ENCODE data around the gene CHD9. TPM values are rescaled to one million over a fixed set of nuclear protein-coding genes. Genes with fewer than 3 reads are reported as not detected.
A peak's percentile ranks its signal among the peaks of the same experiment; 100 is the strongest.
"Not testable (repeated sequence)": the region's sequence is repeated elsewhere in the genome, so short reads cannot be mapped to it uniquely, and the experiment has no call there.

The CHD9 gene
- total RNA-seq, 1 donor from 2014 or later = 126 TPM

DNA sequence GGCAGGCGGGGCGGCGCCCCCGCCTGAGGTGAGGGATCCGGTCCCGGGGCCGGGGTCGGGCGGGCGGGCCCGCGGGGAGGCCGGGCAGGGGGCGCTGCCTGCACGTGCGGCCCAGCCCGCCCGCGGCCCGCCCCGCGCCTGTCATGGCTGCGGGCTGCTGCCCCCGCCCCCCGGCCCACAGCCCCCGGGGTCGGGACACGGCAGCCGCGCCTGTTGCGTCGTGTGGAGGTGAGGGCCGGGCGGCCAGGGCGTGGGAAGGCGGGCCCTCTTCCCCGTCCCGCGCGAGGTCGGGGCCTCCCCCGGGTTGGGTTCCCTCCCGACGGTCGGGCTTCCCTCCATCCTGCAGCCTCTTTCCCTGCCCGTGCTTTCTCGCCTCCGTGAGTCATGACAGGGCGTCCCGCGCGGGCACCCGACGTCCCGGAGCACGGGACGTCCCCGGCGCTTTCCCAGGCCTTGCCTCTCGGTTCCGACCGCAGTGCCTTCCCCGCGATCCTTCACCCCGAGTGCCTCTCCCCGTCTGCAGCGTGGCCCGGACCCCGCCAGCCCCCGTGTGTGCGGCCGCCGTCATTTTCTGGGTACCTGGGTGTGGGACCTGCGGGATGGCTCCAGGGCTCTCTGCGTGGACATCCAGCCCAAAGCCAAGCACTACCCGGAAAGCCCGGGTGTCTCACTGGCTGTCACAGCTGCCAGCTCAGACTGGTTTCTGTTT is 76.7 kb downstream of the CHD9 start:
- DNase-seq = peak; percentile 63

DNA sequence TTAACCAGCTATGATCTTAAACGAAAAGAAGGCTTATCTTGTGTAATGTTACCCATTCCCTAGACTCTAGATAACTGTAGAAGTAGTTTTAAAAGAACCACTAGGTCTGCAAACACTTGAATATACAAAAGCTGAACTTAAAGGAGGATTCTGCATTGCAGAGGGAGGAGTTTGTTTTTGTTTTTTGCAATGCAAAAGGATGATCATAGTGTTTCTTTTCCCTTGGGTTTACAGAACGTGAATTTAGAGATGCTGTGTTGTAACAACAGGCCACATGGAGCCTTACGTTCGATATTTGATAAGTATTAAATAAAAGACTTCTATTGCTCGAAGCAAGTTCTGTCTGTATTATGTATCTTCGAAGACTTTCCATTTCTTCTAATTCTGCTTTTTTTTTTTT is 77.6 kb downstream of the CHD9 start:
- peak; percentile 18 for DNase-seq

DNA sequence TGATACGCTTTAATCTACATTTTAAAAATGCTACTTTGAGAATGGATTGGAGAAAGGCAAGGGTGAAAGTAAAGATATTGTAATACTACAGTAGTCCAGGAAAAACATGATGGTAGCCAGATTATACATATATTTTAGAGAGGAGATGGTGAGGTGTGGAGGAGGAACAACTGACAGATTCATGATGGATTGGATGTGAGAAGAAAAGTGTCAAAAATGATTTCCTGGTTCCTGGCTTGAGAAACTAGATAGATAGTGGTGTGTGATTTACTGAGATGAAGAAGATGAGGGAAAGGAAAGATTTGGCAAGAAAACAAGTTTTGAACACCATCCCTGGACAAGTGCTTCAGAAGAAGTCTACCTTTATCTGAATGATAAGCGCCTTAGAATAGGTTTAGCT is 80.5 kb downstream of the CHD9 start:
- DNase-seq = no peak

DNA sequence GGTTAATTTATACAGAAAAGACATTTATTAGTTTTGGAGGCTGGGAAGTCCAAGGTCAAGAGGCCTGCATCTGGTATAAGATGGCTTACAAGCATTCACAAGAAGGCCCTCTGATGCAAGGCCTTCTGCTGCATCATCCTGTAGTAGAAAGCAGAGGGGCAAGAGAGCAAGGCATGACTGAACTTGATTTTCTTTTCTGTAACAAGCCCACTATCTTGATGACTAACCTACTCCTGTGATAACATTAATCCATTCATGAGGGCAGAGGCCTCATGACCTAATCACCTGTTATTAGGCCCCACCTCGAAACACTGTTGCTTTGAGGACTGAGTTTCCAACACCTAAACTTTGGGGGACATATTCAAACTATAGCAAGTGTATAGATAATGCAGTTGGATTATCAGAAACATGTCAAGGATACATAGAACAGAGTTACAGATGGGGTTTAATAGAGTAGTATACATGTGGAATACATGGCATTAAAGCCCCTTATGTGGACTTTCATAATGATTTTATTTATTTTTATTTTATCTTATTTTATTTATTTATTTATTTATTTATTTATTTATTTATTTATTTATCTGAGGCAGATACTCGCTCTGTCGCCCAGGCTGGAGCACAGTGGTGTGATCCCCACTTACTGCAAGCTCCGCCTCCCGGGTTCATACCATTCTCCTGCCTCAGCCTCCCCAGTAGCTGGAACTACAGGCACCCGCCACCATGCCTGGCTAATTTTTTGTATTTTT is 88.2 kb downstream of the CHD9 start:
- DNase-seq = no peak

DNA sequence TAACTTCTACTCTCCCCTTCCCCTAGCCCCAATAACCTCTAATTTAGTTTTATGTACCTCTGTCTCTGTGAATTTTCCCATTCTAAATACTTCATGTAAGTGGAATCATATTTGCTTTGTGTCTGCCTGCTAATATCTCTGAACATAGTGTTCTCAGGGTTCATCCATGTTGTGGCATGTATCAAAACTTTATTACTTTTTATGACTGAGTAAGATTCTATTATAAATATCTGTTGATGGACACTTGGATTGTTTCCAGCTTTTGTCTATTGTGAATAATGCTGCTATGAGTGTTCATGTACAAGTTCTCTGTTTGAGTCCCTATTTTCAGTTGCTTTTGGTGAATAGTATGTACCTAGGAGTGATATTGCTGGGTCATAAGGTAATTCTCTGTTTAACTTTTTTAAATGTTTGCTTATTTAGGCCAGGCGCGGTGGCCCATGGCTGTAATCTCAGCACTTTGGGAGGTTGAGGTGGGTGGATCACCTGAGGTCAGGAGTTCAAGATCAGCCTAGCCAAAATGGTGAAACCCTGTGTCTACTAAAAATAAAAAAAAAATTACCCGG is 92.8 kb downstream of the CHD9 start:
- no peak for DNase-seq

DNA sequence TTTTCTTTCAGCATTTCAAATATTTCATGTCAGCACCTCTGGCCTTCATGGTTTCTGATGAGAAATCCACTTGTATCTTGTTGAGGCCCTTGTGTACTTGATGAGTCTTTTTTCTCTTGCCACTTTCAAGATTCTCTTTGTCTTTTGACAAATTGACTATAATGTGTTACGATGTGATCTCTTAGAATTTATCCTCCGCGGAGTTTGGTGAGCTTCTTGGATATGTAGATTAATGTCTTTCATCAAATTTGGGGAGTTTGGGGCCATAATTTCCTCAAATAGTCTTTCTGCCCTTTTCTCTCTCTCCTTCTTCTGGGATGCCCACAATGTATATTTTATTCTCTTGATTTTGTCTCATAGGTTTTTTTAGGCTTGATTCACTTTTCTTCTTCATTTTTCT is 96.0 kb downstream of the CHD9 start:
- no peak for DNase-seq

DNA sequence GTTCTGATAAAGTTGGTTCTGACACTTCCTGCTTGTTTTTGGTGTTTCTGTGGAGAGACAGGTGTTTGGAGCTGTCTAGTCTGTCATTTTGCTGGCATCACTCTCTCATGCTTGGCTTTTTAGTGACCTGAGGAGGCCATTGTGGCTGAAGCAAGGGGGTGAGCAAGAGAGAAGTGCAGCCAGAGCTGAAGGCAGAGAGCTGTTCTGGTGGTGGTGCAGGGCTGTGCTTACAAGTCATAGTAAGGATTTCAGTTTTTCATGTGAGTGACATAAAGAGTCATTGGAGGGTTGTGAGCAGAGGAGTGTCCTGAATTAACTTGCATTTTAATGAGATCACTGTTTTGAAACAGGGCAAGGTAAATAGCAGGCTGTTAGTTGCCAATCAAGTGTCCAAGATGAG is 97.5 kb downstream of the CHD9 start:
- peak; percentile 9 for DNase-seq

DNA sequence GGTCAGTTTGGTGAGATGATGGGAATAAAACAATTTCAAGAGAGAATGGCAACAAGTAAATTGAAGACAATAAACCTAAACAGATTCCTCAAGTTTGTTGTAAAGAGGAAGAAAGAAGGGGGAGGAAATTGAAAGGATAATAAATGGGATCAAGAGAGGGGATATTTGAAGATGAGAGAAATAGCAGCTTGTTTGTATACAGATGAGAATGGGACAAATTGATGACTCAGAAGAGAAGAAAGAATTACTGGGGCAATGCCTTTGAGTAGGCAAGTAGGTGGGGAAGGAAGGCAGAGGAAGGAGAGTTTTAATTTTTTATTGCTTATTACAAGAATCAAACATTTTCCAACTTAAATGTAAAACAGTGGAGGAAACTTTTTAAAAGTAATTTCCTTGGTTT is 98.3 kb downstream of the CHD9 start:
- no peak for DNase-seq

DNA sequence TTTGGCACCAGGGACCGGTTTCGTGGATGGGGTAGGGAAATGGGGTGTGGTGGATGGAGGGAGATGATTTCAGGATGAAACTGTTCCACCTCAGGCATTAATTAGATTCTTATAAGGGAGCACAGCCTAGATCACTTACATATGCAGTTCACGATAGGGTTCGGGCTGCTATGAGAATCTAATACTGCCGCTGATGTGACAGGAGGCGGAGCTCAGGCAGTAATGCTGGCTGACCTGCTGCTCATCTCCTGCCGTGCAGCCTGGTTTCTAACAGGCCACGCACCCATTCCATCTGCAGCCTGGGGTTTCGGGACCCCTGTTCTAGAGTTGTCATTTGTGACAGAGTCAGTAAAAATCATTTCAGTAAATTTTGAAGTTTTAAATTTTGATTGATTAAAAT is 99.7 kb downstream of the CHD9 start:
- DNase-seq = no peak

DNA sequence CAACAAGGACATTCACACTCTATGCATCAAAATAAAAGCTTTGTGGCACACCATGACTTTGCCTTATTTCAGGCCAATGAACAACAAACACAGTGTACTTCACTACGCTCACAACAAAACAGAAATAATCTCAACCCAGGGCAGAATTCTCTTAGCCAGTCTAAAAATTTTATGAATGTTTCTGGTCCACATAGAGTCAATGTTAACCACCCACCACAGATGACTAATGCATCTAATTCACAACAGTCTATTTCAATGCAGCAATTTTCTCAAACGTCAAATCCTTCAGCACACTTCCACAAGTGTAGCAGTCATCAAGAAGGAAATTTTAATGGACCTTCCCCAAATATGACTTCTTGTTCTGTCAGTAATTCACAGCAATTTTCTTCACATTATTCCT is 101.7 kb downstream of the CHD9 start:
- DNase-seq = no peak

DNA sequence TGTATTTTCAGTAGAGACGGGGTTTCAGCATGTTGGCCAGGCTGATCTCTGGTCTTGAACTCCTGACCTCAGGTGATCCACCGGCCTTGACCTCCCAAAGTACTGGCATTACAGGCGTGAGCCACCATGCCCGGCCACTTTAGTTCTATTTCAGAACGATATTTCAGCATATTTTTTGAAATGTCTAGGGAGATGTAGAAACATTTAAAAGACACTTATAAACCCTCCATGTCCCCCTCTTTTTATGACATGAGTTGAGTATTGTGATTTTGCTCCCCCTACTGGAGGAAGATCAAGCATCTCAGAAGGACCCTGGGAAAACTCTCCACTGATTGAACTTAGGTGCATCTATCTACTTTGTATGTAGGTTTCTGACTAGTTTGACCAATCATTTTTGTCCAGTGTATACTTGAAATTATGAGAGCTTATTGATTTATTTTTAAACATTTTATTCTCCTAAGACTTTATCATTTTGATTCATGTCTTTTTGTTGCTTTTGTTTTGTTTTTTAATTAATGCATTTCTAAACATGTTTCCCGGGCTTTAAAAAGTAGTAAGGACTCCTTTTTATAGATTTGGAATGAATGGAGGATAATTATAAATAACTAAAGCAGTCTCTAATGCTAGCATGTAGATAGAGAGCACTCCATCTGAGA is 105.1 kb downstream of the CHD9 start:
- DNase-seq = peak; percentile 83

DNA sequence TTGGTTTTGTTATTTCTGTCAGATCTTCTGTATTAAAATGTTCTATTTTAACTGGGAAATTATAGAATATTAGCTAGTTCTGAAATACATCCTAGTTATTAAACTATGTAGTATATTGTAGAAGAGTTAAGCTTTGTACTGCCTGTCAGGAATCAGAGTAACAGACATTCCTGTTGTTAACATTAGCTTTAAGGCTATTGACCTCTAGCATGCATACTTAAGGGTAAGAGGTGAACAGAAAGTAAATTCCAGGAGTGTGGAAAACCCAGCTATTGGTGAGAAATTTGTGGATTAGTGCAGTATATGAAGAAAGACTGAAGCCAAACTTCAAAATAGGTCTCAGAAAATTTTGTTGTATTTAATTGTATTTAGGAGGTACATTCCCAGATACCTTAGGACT is 111.3 kb downstream of the CHD9 start:
- no peak for DNase-seq

DNA sequence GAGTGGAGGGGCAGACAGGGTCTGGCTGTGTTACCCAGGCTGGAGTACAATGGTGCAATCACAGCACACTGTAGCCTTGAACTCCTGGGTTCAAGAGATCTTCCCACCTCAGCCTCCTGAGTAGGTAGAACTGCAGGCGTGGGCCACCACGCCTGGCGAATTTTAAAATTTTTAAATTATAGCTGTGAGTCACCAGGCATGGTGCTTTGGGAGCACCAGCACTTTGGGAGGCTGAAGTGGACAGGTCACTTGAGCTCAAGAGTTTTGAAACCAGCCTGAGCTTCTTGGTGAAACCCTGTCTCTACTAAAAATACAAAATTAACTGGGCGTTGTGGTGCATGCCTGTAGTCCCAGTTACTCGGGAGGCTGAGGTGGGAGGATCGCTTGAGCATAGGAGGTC is 114.0 kb downstream of the CHD9 start:
- DNase-seq = no peak

DNA sequence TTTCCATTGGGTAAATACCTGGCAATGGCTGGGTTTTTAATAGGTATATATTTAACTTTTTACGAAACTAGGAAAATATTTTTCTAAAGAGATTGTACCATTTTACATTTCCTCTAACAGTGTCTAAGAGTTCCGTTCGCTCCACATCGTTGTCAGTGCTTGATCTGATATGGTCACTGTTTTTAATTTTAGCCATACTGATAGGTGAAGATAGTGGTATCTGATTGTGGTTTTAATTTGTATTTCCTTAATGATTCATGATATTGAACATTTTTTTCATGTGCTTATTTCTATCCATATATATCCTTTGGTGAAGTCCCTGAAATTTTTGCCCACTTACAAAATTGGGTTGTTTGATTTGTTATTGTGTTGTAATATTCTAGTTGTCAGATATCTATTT is 117.7 kb downstream of the CHD9 start:
- DNase-seq = no peak

DNA sequence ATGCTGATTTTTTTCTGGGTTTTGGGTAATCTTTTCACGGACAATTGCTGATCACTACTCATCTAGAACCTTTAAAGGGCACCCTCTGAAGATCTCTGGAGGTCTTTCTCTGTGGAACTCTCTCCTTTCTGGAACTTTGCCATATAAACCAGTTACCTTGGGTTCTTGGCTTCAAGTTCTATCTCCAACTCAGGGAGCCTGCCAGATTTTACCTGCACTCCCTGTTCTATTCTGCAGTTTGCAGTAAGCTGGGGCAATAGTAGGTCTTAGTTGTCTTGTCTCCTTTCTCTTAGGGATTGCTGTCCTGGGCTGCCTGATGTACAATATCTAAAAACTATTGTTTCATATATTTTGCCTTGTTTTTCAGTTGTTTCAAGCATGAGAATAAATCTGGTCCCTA is 120.3 kb downstream of the CHD9 start:
- DNase-seq = no peak

DNA sequence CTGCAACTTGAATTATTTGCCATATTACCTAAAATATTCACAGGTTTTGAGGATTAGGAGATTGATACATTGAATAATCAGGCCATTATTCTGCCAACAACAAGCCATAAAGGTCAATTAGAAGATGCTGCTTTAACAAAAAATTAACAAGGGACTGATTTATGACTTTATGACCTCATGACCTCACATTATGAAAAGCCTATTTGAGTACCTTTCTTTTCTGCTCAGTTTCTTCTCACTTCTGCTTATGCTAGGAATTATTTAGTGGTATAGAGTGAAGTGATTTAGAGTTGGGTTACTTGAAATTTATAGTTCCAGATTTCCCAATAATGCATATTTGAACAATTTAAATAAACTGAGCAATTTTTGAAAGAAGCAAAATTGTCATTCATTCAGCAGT is 121.6 kb downstream of the CHD9 start:
- no peak for DNase-seq

DNA sequence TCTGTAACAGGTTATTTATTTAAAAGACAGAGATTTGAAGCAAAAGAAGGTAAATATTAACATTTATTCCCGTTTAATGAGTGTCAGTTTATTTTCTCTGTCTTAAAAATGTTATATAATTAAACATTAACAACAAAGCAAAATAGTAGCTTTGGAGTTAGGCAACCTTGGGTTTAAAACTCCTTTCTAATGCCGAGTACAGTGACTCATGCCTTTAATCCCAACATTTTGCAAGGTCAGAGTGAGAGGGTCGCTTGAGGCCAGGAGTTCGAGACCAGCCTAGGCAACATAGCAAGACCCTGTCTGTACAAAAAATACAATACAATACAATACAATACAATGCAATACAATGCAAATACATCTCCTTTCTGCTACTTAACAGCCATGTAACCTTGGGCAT is 128.7 kb downstream of the CHD9 start:
- DNase-seq = no peak

DNA sequence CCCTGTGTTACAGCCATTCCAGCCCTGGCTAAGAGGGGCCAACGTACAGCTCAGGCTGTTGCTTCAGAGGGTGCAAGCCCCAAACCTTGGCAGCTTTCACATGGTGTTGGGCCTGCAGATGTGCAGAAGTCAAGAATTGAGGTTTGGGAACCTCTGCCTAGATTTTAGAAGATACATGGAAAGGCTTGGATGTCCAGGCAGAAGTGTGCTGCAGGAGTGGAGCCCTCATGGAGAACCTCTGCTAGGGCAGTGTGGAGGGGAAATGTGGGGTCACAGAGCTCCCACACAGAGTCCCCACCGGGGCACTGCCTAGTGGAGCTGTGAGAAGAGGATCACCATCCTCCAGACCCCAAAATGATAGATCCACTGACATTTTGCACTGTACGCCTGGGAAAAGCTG is 130.9 kb downstream of the CHD9 start:
- DNase-seq = not testable (repeated sequence)

DNA sequence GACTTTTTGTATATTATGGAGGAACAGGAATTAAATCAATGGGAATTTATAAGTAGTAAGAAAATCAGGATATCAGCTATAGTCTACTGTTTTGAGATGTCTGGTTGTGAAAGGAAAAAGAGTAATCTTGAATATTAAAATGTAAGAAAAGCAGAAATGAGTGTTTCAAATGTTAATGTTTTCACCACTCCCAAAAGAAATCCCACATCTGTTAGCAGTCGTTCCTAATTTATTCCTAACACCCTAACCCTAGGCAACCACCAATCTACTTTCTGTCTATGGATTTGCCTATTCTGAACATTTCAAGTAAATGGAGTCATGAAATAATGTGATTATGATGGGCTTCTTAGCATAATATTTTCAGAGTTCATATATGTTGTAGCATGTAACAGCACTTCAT is 133.0 kb downstream of the CHD9 start:
- DNase-seq = no peak

DNA sequence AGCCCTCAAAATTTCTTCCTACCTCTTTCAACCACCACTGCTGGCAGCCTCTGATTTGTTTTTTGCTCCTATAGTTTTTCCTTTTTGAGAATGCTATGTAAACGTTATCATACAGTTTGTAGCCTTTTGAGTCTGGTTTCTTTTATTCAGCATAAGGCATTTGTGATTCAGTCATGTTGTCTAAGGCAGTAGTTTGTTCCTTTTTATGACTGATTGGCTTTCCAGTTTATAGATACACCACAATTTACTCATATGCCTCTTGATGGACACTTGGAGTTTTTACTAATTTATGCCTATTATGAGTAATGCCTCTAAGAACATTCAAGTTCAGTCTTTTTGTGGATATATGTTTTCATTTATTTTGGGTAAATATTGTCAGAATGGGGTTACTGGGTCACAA is 136.6 kb downstream of the CHD9 start:
- DNase-seq = no peak

DNA sequence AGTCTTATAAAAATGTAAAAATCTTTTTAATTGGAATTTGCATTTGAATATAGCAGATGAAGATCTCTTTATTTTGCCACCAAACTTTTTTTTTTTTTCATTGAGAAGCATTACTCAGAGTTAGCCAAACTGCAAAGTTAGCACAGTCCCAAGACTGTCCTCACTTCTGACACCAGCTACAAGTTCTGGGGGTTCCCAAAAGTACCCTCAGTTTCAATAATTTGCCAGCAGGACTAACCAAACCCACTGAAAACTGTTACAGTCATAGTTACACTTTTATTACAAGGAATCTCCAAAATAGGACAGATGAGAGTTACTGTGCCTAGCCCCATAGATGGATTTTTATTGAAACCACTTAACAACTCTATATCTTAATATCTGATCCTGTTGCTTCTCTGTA is 144.1 kb downstream of the CHD9 start:
- no peak for DNase-seq

DNA sequence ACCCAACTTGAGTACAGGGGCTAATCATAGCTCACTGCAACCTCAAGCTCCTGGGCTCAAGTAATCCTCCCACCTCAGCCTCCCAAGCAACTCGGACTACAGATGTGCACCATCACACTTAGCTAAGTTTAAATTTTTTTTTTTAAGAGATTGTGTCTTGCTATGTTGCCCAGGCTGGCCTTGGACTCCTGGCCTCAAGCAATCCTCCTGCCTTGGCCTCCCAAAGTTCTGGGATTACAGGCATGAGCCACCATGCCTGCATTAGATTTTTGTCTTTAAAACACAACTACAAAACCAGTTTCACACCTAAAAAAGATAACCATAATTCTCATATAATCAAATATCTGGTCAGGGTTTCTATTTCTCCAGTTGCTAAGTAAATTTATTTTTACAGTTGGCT is 147.1 kb downstream of the CHD9 start:
- no peak for DNase-seq

DNA sequence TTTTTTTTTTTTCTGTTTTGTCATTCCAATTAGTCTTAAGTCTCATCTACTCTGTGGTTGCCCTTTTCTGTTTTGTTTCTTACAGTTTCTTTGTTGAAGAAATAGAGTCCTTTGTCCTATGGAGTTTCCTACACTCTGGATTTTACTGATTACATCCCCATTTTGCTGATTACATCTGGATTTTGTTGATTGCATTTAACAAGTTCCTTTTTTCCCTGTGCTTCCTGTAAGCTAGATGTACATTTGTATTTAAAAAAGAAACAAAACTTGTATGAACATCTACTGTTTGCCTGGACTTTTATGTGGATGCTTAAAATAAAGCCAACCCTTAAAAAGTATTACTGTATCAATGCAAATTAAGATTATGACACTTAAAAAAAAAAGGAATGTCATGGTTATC is 147.6 kb downstream of the CHD9 start:
- no peak for DNase-seq
